OCI-LY7 (cell line): ENCODE measurements around the gene MIR17HG.

ENCODE experiments used
- CTCF ChIP-seq: fragments of 200-600 bp; sonication (generic); conservative IDR thresholded peaks from 2 replicates; pipeline ENCODE4 v1.5.1; 2014; ENCODE audit warnings: mild to moderate bottlenecking, antibody characterized with exemption, low read length, moderate library complexity, mixed read lengths
- EZH2phosphoT487 ChIP-seq: fragments of 200-600 bp; sonication (generic); IDR thresholded peaks from 2 replicates; pipeline ENCODE4 v1.6.1; 2018; ENCODE audit warnings: low read depth, borderline replicate concordance, mild to moderate bottlenecking, mixed run types, antibody characterized with exemption, low read length, moderate library complexity, mixed read lengths

GRCh38 chr13:91298060-91298459 lies 49.4 kb upstream of the MIR17HG start:
- TF ChIP-seq CTCF (no peak), EZH2phosphoT487 (no peak)
